MM.1S (cell line): ENCODE measurements around the gene HYAL1.

Experiments used
- CTCF ChIP-seq: fragments of 300-600 bp; sonication (generic); IDR thresholded peaks from 2 replicates; pipeline ENCODE4 v1.5.1; 2016; ENCODE audit warnings: antibody characterized with exemption, low read length, mixed read lengths
- EZH2 ChIP-seq: fragments of 300-600 bp; sonication (generic); optimal IDR thresholded peaks from 2 replicates; pipeline ENCODE3; 2017; ENCODE audit warnings: low read depth, mild to moderate bottlenecking, antibody characterized with exemption, low read length, mixed read lengths

- no peak for TF ChIP-seq CTCF
- TF ChIP-seq EZH2 = no peak
Observed at GRCh38 chr3:50339485-50340146, 36.2 kb upstream of the HYAL1 start.
